KOPT-K1 (cell line): Measurements from ENCODE around the gene BNIP1.
"Not testable (repeated sequence)": the region's sequence is repeated elsewhere in the genome, so short reads cannot be mapped to it uniquely, and the experiment has no call there.

Experiments
- H3K27ac ChIP-seq: fragments of 200-600 bp; sonication (generic); 2 replicates; pipeline ENCODE4 v1.5.1; 2016; ENCODE audit warnings: antibody characterized with exemption, mild to moderate bottlenecking, low read depth, low read length; ENCODE audit not compliant: poor library complexity, severe bottlenecking
- H3K36me3 ChIP-seq: fragments of 200-600 bp; sonication (generic); 2 replicates; pipeline ENCODE4 v1.5.1; 2017; ENCODE audit warnings: antibody characterized with exemption, mild to moderate bottlenecking, low read length, moderate library complexity; ENCODE audit not compliant: insufficient read depth
- H3K9me3 ChIP-seq: fragments of 200-600 bp; sonication (generic); 2 replicates; pipeline ENCODE4 v1.5.1; 2017; ENCODE audit warnings: antibody characterized with exemption, low read length, mild to moderate bottlenecking; ENCODE audit not compliant: insufficient read depth, poor library complexity, severe bottlenecking

Gene BNIP1

GRCh38 chr5:173152547-173152946 lies 8.2 kb downstream of the BNIP1 start:
- Histone ChIP-seq H3K27ac (no peak overlapping the region), H3K9me3 (no peaks in the 10 kb centered on the region), H3K36me3 (peaks cover 66% of the 10 kb centered on the region)

GRCh38 chr5:173153842-173154241 lies 9.5 kb downstream of the BNIP1 start:
- Histone ChIP-seq H3K36me3 (peaks cover 64% of the 10 kb centered on the region), H3K27ac (no peak overlapping the region), H3K9me3 (no peaks in the 10 kb centered on the region)

GRCh38 chr5:173154619-173155018 lies 10.3 kb downstream of the BNIP1 start:
- peaks cover 64% of the 10 kb centered on the region for H3K36me3 ChIP-seq
- H3K27ac ChIP-seq, H3K9me3 ChIP-seq: not testable (repeated sequence)

- no peak overlapping the region for H3K27ac ChIP-seq
- H3K36me3 ChIP-seq: peaks cover 74% of the 10 kb centered on the region
Measured at GRCh38 chr5:173155912-173156311, 11.6 kb downstream of the BNIP1 start.

GRCh38 chr5:173158366-173158765 lies 14.0 kb downstream of the BNIP1 start:
- no peaks in the 10 kb centered on the region for H3K9me3 ChIP-seq
- H3K27ac ChIP-seq: no peak overlapping the region
- peaks cover 84% of the 10 kb centered on the region for H3K36me3 ChIP-seq

More at GRCh38 chr5:173155912-173156311, 11.6 kb downstream of the BNIP1 start:
- no peaks in the 10 kb centered on the region for H3K9me3 ChIP-seq

GRCh38 chr5:173159256-173159655 lies 14.9 kb downstream of the BNIP1 start:
- H3K27ac ChIP-seq: no peak overlapping the region
- H3K36me3 ChIP-seq: peaks cover 87% of the 10 kb centered on the region
- no peaks in the 10 kb centered on the region for H3K9me3 ChIP-seq

GRCh38 chr5:173161148-173161547 lies 16.8 kb downstream of the BNIP1 start:
- Histone ChIP-seq H3K27ac (no peak overlapping the region), H3K36me3 (peaks cover 77% of the 10 kb centered on the region), H3K9me3 (no peaks in the 10 kb centered on the region)

GRCh38 chr5:173163219-173163618 lies 18.9 kb downstream of the BNIP1 start:
- H3K36me3 ChIP-seq: peaks cover 59% of the 10 kb centered on the region
- no peak overlapping the region for H3K27ac ChIP-seq
- H3K9me3 ChIP-seq: no peaks in the 10 kb centered on the region

- H3K27ac ChIP-seq: no peak overlapping the region
- H3K36me3 ChIP-seq: peaks cover 40% of the 10 kb centered on the region
- no peaks in the 10 kb centered on the region for H3K9me3 ChIP-seq
Measured at GRCh38 chr5:173165177-173166016, 21.1 kb downstream of the BNIP1 start.

- no peaks in the 10 kb centered on the region for H3K36me3 ChIP-seq
- H3K27ac ChIP-seq: no peak overlapping the region
- no peaks in the 10 kb centered on the region for H3K9me3 ChIP-seq
Measured at GRCh38 chr5:173172166-173172565, 27.8 kb downstream of the BNIP1 start.

- Histone ChIP-seq H3K27ac (no peak overlapping the region), H3K36me3 (no peaks in the 10 kb centered on the region), H3K9me3 (peaks cover 4% of the 10 kb centered on the region)
Measured at GRCh38 chr5:173175523-173175922, 31.2 kb downstream of the BNIP1 start.

GRCh38 chr5:173178369-173178910 lies 34.1 kb downstream of the BNIP1 start:
- peaks cover 4% of the 10 kb centered on the region for H3K9me3 ChIP-seq
- no peak overlapping the region for H3K27ac ChIP-seq
- H3K36me3 ChIP-seq: no peaks in the 10 kb centered on the region

GRCh38 chr5:173180331-173180730 lies 36.0 kb downstream of the BNIP1 start:
- Histone ChIP-seq H3K27ac (no peak overlapping the region), H3K9me3 (peaks cover 4% of the 10 kb centered on the region), H3K36me3 (no peaks in the 10 kb centered on the region)

GRCh38 chr5:173187054-173187743 lies 42.9 kb downstream of the BNIP1 start:
- Histone ChIP-seq H3K36me3 (no peaks in the 10 kb centered on the region), H3K27ac (no peak overlapping the region), H3K9me3 (no peaks in the 10 kb centered on the region)

- no peaks in the 10 kb centered on the region for H3K36me3 ChIP-seq
- no peaks in the 10 kb centered on the region for H3K9me3 ChIP-seq
- no peak overlapping the region for H3K27ac ChIP-seq
Measured at GRCh38 chr5:173188280-173188679, 43.9 kb downstream of the BNIP1 start.
